A549 (cell line): ENCODE results near the gene FNBP1L. TPM values are rescaled to one million over a fixed set of nuclear protein-coding genes. Genes with fewer than 3 reads are reported as not detected.

Experiments
- ATAC-seq, 2 experiments: fragments of 200-7000 bp in 1 of 2; fragments of >200 bp in 1 of 2; cut with Nextera tagmentation in 1 of 2; cut with Tn5 transposase in 1 of 2; 3 replicates each; pipeline versions ENCODE4 v1.8.0 to v1.9.1; 2018 to 2020; ENCODE audit warnings: mild to moderate bottlenecking in 1 of 2, moderate library complexity in 1 of 2
- CTCF ChIA-PET: fragments of 300-600 bp; sonication (Branson Sonifier 250); formaldehyde crosslinking; extraction: SDS; loops from one replicate; lab custom pipeline; 2021; ENCODE audit warnings: antibody characterized with exemption, inconsistent platforms; lab: Yijun Ruan, JAX
- POLR2A ChIA-PET: fragments of 350-600 bp; formaldehyde crosslinking; extraction: SDS; loops from one replicate; lab custom pipeline; 2021; ENCODE audit warnings: antibody characterized with exemption, inconsistent platforms; lab: Yijun Ruan, JAX
- DNase-seq, 2 experiments: peaks; one replicate each; pipeline versions ENCODE4 v3.0.0 to v3.0.0-alpha.2; 2011 to 2016; ENCODE audit warnings: low read depth in 1 of 2, low spot score in 1 of 2
- FAIRE-seq: peaks from 2 replicates; lab custom pipeline; 2011; peaks lifted over from hg19 to GRCh38; lab: Jason Lieb, UNC
- H3K27ac ChIP-seq, 2 experiments: fragments of >200 bp; sonication (Bioruptor Twin); formaldehyde crosslinking; 3 replicates each; pipeline ENCODE4 v1.5.1; 2016 to 2017
- H3K4me1 ChIP-seq: fragments of >200 bp; sonication (Bioruptor Twin); formaldehyde crosslinking; 3 replicates; pipeline ENCODE4 v1.6.1; 2016
- H3K4me2 ChIP-seq: fragments of >200 bp; sonication (Bioruptor Twin); formaldehyde crosslinking; 3 replicates; pipeline ENCODE4 v1.6.1; 2016
- H3K4me3 ChIP-seq: fragments of >200 bp; sonication (Bioruptor Twin); formaldehyde crosslinking; 3 replicates; pipeline ENCODE4 v1.5.1; 2016
- H3K9me3 ChIP-seq: fragments of >200 bp; sonication (Bioruptor Twin); formaldehyde crosslinking; 3 replicates; pipeline ENCODE4 v1.6.1; 2016
- ATOH8 ChIP-seq: fragments of 250-450 bp; sonication (Bioruptor Pico); IDR thresholded peaks from 2 replicates; pipeline ENCODE4 v1.5.0; 2020; ENCODE audit warnings: low read depth, mild to moderate bottlenecking, moderate library complexity
- CBX8 ChIP-seq: fragments of 200-600 bp; sonication (generic); IDR thresholded peaks from 2 replicates; pipeline ENCODE4 v1.6.1; 2016
- CEBPB ChIP-seq, 2 experiments: fragments of >200 bp in 1 of 2; sonication (Bioruptor Twin) in 1 of 2; formaldehyde crosslinking in 1 of 2; IDR thresholded peaks; 2 replicates each; pipeline ENCODE4 v1.6.1; 2012 to 2016
- CHD2 ChIP-seq: fragments of 150-350 bp; IDR thresholded peaks from 2 replicates; pipeline ENCODE4 v1.6.1; 2014; ENCODE audit warnings: low read length; ENCODE audit not compliant: partially characterized antibody
- ELK1 ChIP-seq: fragments of 150-350 bp; IDR thresholded peaks from 2 replicates; pipeline ENCODE4 v1.6.1; 2014; ENCODE audit warnings: low read depth, mild to moderate bottlenecking, low read length
- EP300 ChIP-seq, 2 experiments: fragments of >200 bp; sonication (Bioruptor Twin); formaldehyde crosslinking; IDR thresholded peaks; 2 replicates in 1 of 2; 3 replicates in 1 of 2; pipeline ENCODE4 v1.6.1; 2016 to 2017
- FOSL2 ChIP-seq, 2 experiments: fragments of 450-650 bp in 1 of 2; fragments of >200 bp in 1 of 2; sonication (Bioruptor Twin) in 1 of 2; formaldehyde crosslinking; IDR thresholded peaks; 2 replicates each; pipeline versions ENCODE4 v1.5.0 to v1.6.1; 2016 to 2020; ENCODE audit warnings: mild to moderate bottlenecking in 1 of 2, moderate library complexity in 1 of 2
- HES2 ChIP-seq: fragments of >200 bp; sonication (Bioruptor Twin); formaldehyde crosslinking; IDR thresholded peaks from 2 replicates; pipeline ENCODE4 v1.6.1; 2016
- HEYL ChIP-seq: fragments of 250-450 bp; sonication (Bioruptor Pico); IDR thresholded peaks from 2 replicates; pipeline ENCODE4 v1.8.0; 2021; ENCODE audit warnings: mild to moderate bottlenecking, moderate library complexity
- HOXB13 ChIP-seq: fragments of 250-450 bp; sonication (Bioruptor Pico); IDR thresholded peaks from 2 replicates; pipeline ENCODE4 v1.5.0; 2020; ENCODE audit warnings: low read depth, mild to moderate bottlenecking, moderate library complexity
- JUN ChIP-seq, 2 experiments: fragments of >200 bp; sonication (Bioruptor Twin); formaldehyde crosslinking; IDR thresholded peaks; 2 replicates in 1 of 2; 3 replicates in 1 of 2; pipeline ENCODE4 v1.6.1; 2016 to 2017
- JUNB ChIP-seq: fragments of >200 bp; sonication (Bioruptor Twin); formaldehyde crosslinking; IDR thresholded peaks from 2 replicates; pipeline ENCODE4 v1.6.1; 2016
- KDM5A ChIP-seq: fragments of 200-600 bp; sonication (generic); IDR thresholded peaks from 2 replicates; pipeline ENCODE4 v1.6.1; 2016; ENCODE audit warnings: antibody characterized with exemption, mild to moderate bottlenecking
- MAX ChIP-seq: IDR thresholded peaks from 2 replicates; pipeline ENCODE4 v1.6.1; 2012
- NR3C1 ChIP-seq: fragments of >200 bp; sonication (Bioruptor Twin); formaldehyde crosslinking; IDR thresholded peaks from 3 replicates; pipeline ENCODE4 v1.6.1; 2017
- PBX3 ChIP-seq: IDR thresholded peaks from 2 replicates; pipeline ENCODE4 v1.6.1; 2012
- PHF8 ChIP-seq: fragments of 200-600 bp; sonication (generic); IDR thresholded peaks from 2 replicates; pipeline ENCODE4 v1.6.1; 2016; ENCODE audit warnings: low read depth, mild to moderate bottlenecking, antibody characterized with exemption, moderate library complexity, borderline replicate concordance
- POLR2A ChIP-seq: IDR thresholded peaks from 2 replicates; pipeline ENCODE4 v1.6.1; 2012; ENCODE audit warnings: mild to moderate bottlenecking, low read length
- POLR2AphosphoS2 ChIP-seq: conservative IDR thresholded peaks from 2 replicates; pipeline ENCODE4 v1.6.1; 2012; ENCODE audit warnings: low read length, improper control_type of control experiment, inconsistent platforms
- RAD21 ChIP-seq, 2 experiments: fragments of >200 bp in 1 of 2; sonication (Bioruptor Twin) in 1 of 2; formaldehyde crosslinking in 1 of 2; IDR thresholded peaks in 1 of 2; conservative IDR thresholded peaks in 1 of 2; 2 replicates in 1 of 2; 3 replicates in 1 of 2; pipeline ENCODE4 v1.6.1; 2012 to 2018; ENCODE audit warnings: inconsistent platforms in 1 of 2
- RARB ChIP-seq: fragments of 250-450 bp; sonication (Bioruptor Pico); IDR thresholded peaks from 2 replicates; pipeline ENCODE4 v1.8.0; 2021; ENCODE audit warnings: mild to moderate bottlenecking, moderate library complexity
- RCOR1 ChIP-seq: fragments of 150-350 bp; IDR thresholded peaks from 2 replicates; pipeline ENCODE4 v1.6.1; 2014; ENCODE audit warnings: antibody characterized with exemption, low read length, low read depth
- TFCP2L1 ChIP-seq: fragments of 250-450 bp; sonication (Bioruptor Pico); IDR thresholded peaks from 2 replicates; pipeline ENCODE4 v1.5.0; 2021; ENCODE audit warnings: mild to moderate bottlenecking
- TP53 ChIP-seq: fragments of 250-450 bp; sonication (Bioruptor Pico); IDR thresholded peaks from 2 replicates; pipeline ENCODE4 v1.5.0; 2021; ENCODE audit warnings: mild to moderate bottlenecking, moderate library complexity
- ZC3H11A ChIP-seq: fragments of 450-650 bp; IDR thresholded peaks from 2 replicates; pipeline ENCODE4 v1.6.1; 2014; ENCODE audit warnings: antibody characterized with exemption, mild to moderate bottlenecking
- ZFP36 ChIP-seq: fragments of 450-650 bp; IDR thresholded peaks from 2 replicates; pipeline ENCODE4 v1.6.1; 2014; ENCODE audit warnings: borderline replicate concordance; ENCODE audit not compliant: partially characterized antibody
- WGBS: methylation state at CpG from one replicate; pipeline ENCODE4 v1.1.6; 2017; ENCODE audit errors: missing lambda C conversion rate; 5-methylcytosine and 5-hydroxymethylcytosine counted together
- polyA plus RNA-seq, 4 experiments: library from polyadenylated mRNA; depleted of rRNA in 3 of 4; stranded (reverse); fragments of >200 nt; fragmentation: RNase III in 1 of 4; extraction: RNeasy Plus Mini Kit Qiagen cat#74134 plus additional on column Dnase treatment in 1 of 4; gene quantifications; 2 replicates in 3 of 4; 3 replicates in 1 of 4; pipeline ENCODE4 v1.2.3, GENCODE V29; 2011 to 2017

Gene FNBP1L
- polyA plus RNA-seq, 2 of the 4 experiments (the other 2 are of a cell fraction) = 19.8 to 42.3 TPM

GRCh38 chr1:93526431-93526830 lies 78.5 kb downstream of the FNBP1L start (continued):
- TF ChIP-seq MAX = no peak
- TF ChIP-seq POLR2A = no peak
- TF ChIP-seq JUNB = no peak
- TF ChIP-seq KDM5A = no peak
- no peak for TF ChIP-seq ZC3H11A
- TF ChIP-seq HEYL (CRISPR knock-in tag) = no peak

- ChIA-PET POLR2A (no interaction called here), CTCF (no interaction called here)
- no peak overlapping the region for H3K4me3 ChIP-seq
- FAIRE-seq (no peak), DNase-seq (no peak), ATAC-seq (no peak)
- no peak for TF ChIP-seq NR3C1
- no peak for TF ChIP-seq POLR2AphosphoS2
- no peak for TF ChIP-seq HOXB13
- no peak for TF ChIP-seq CBX8
- TF ChIP-seq HES2 = no peak
- TF ChIP-seq RCOR1 = no peak
- WGBS = 95% methylated on average over 1 of the region's 1 CpG
- H3K4me2 ChIP-seq = no peak overlapping the region
- H3K9me3 ChIP-seq = no peaks in the 10 kb centered on the region
- no peak overlapping the region for H3K27ac ChIP-seq
- peaks cover 6% of the 10 kb centered on the region; the same call in 1 of the 3 replicates for H3K4me1 ChIP-seq
Measured at GRCh38 chr1:93528412-93528811, 80.5 kb downstream of the FNBP1L start.

- TF ChIP-seq FOSL2 (IDR thresholded peaks at IDR 0.05) (no peak), FOSL2 (CRISPR knock-in tag; IDR thresholded peaks at IDR 0.05) (no peak), RAD21 (conservative IDR thresholded peaks at IDR 0.05 in 1 of 2, IDR thresholded peaks at IDR 0.05 in 1 of 2) (no peak), CHD2 (no peak), TP53 (CRISPR knock-in tag) (no peak), HOXB13 (no peak), PBX3 (no peak), POLR2AphosphoS2 (no peak), TFCP2L1 (CRISPR knock-in tag) (no peak), CEBPB (IDR thresholded peaks at IDR 0.05) (no peak), ZC3H11A (no peak), ATOH8 (CRISPR knock-in tag) (no peak), EP300 (IDR thresholded peaks at IDR 0.05) (no peak), ZFP36 (no peak), RARB (no peak), PHF8 (no peak), JUN (IDR thresholded peaks at IDR 0.05) (no peak), ELK1 (no peak)
- TF ChIP-seq, all 56 proteins: peak for 0
- ChIA-PET POLR2A (no interaction called here), CTCF (no interaction called here)
- Histone ChIP-seq H3K4me3 (no peak overlapping the region), H3K4me2 (no peak overlapping the region), H3K9me3 (no peaks in the 10 kb centered on the region), H3K4me1 (peaks cover 6% of the 10 kb centered on the region; the same call in 1 of the 3 replicates), H3K27ac (no peak overlapping the region)
- no peak for DNase-seq
- 77% methylated on average over 2 of the region's 2 CpGs for WGBS
- ATAC-seq = no peak
- FAIRE-seq = no peak
Measured at GRCh38 chr1:93531193-93531592, 83.3 kb downstream of the FNBP1L start.
